ENCODE data around the gene NELL1. TPM values are rescaled to one million over a fixed set of nuclear protein-coding genes. Genes with fewer than 3 reads are reported as not detected.

Gene NELL1
- polyA plus RNA-seq, 1 of the 3 experiments (the other 2 are of a cell fraction): not detected

- no peak for DNase-seq
- no peaks in the 10 kb centered on the region for H3K36me3 ChIP-seq (replicated peaks in 1 of 2; ENCODE audit: control insufficient read depth in 1 of 2, insufficient read depth in 2 of 2, low read length in 1 of 2)
- H3F3A ChIP-seq (replicated peaks; ENCODE audit: insufficient read depth): no peaks in the 10 kb centered on the region
- H3K27me3 ChIP-seq (ENCODE audit: insufficient read depth): no peaks in the 10 kb centered on the region
- H3K9ac ChIP-seq: no peak overlapping the region
- H2AFZ ChIP-seq (ENCODE audit: low read depth): no peak overlapping the region
- CTCF ChIA-PET: no interaction called here
- 50% methylated on average over 9 of the region's 9 CpGs for WGBS (ENCODE audit: low lambda C conversion rate)
- H3K27ac ChIP-seq (ENCODE audit: low read depth in 2 of 2, low read length in 1 of 2): no peak overlapping the region
- H3K4me1 ChIP-seq (ENCODE audit: control insufficient read depth in 1 of 2, insufficient read depth in 2 of 2, low read depth in 1 of 2, low read length in 1 of 2): peaks cover 0 to under 1% of the 10 kb centered on the region in 2 experiments; a peak in 1 of 4 replicates
- H3K4me2 ChIP-seq: no peak overlapping the region
- H3K4me3 ChIP-seq (ENCODE audit: low read depth in 2 of 2, low read length in 1 of 2): no peak overlapping the region
- H3K9me2 ChIP-seq: no peaks in the 10 kb centered on the region
- H3K9me3 ChIP-seq: no peaks in the 10 kb centered on the region
- no peaks in the 10 kb centered on the region for H4K20me1 ChIP-seq (ENCODE audit: insufficient read depth)
- TF ChIP-seq EZH2phosphoT487 (IDR thresholded peaks at IDR 0.05; ENCODE audit: borderline replicate concordance, low read depth) (no peak), FOXM1 (IDR thresholded peaks at IDR 0.05; ENCODE audit: low read depth) (no peak), YY1 (IDR thresholded peaks at IDR 0.05; ENCODE audit: low read depth) (no peak), ELF1 (IDR thresholded peaks at IDR 0.05) (no peak), MEF2A (IDR thresholded peaks at IDR 0.05; ENCODE audit: borderline replicate concordance, low read depth) (no peak), PBX3 (IDR thresholded peaks at IDR 0.05) (no peak), USF1 (IDR thresholded peaks at IDR 0.05; ENCODE audit: borderline replicate concordance, low read depth) (no peak), EP300 (IDR thresholded peaks at IDR 0.05; ENCODE audit: borderline replicate concordance in 1 of 2, low read depth in 1 of 2, low read length in 1 of 2) (no peak), RAD21 (IDR thresholded peaks at IDR 0.05; ENCODE audit: low read length) (no peak), MAX (IDR thresholded peaks at IDR 0.05; ENCODE audit: low read depth) (no peak), RFX5 (IDR thresholded peaks at IDR 0.05; ENCODE audit: low read length) (no peak), POLR2AphosphoS5 (IDR thresholded peaks at IDR 0.05; ENCODE audit: low read depth, low read length) (no peak), TEAD4 (IDR thresholded peaks at IDR 0.05; ENCODE audit: borderline replicate concordance, insufficient read depth) (no peak), JUND (IDR thresholded peaks at IDR 0.05) (no peak)
- TF ChIP-seq, protein P1, sequence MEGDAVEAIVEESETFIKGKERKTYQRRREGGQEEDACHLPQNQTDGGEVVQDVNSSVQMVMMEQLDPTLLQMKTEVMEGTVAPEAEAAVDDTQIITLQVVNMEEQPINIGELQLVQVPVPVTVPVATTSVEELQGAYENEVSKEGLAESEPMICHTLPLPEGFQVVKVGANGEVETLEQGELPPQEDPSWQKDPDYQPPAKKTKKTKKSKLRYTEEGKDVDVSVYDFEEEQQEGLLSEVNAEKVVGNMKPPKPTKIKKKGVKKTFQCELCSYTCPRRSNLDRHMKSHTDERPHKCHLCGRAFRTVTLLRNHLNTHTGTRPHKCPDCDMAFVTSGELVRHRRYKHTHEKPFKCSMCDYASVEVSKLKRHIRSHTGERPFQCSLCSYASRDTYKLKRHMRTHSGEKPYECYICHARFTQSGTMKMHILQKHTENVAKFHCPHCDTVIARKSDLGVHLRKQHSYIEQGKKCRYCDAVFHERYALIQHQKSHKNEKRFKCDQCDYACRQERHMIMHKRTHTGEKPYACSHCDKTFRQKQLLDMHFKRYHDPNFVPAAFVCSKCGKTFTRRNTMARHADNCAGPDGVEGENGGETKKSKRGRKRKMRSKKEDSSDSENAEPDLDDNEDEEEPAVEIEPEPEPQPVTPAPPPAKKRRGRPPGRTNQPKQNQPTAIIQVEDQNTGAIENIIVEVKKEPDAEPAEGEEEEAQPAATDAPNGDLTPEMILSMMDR (IDR thresholded peaks at IDR 0.05): no peak
- H3K79me2 ChIP-seq (ENCODE audit: insufficient read depth): no peaks in the 10 kb centered on the region
- POLR2A ChIA-PET: no interaction called here
These were observed 559.8 kb downstream of the NELL1 start for GRCh38 chr11:21229224-21229623.

DNA sequence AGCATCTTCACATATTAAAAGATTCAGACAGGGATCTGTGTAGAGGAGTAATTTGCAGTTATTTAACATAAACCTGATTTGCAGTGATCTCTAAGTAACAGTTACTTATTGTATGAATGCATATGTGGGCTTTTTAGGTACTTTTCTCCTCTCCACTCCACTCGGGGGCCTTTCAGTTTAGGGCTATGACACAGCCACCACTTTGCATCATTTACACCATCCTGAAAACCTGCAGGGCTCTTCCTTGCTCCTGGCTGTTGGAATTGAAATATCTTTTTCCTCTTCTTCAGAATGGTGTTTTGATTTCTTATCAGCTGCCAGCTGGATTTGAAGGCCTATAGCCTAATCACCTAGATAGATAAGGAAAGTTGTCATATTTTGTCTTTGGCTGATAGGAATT lies 580.8 kb downstream of the NELL1 start:
- ChIA-PET POLR2A (no interaction called here), CTCF (no interaction called here)
- WGBS (ENCODE audit: low lambda C conversion rate): 13% methylated on average over 1 of the region's 1 CpG
- Histone ChIP-seq H3K9me2 (no peaks in the 10 kb centered on the region), H3K79me2 (ENCODE audit: insufficient read depth) (no peaks in the 10 kb centered on the region), H2AFZ (ENCODE audit: low read depth) (no peak overlapping the region), H3K4me3 (ENCODE audit: low read depth in 2 of 2, low read length in 1 of 2) (no peak overlapping the region), H3K4me2 (no peak overlapping the region), H3K9ac (no peak overlapping the region), H3F3A (replicated peaks; ENCODE audit: insufficient read depth) (no peaks in the 10 kb centered on the region), H3K36me3 (replicated peaks in 1 of 2; ENCODE audit: control insufficient read depth in 1 of 2, insufficient read depth in 2 of 2, low read length in 1 of 2) (no peaks in the 10 kb centered on the region), H3K27me3 (ENCODE audit: insufficient read depth) (no peaks in the 10 kb centered on the region), H4K20me1 (ENCODE audit: insufficient read depth) (no peaks in the 10 kb centered on the region), H3K9me3 (no peaks in the 10 kb centered on the region), H3K4me1 (ENCODE audit: control insufficient read depth in 1 of 2, insufficient read depth in 2 of 2, low read depth in 1 of 2, low read length in 1 of 2) (no peaks in the 10 kb centered on the region; a peak in 1 of 4 replicates), H3K27ac (ENCODE audit: low read depth in 2 of 2, low read length in 1 of 2) (no peak overlapping the region)
- no peak for DNase-seq
- TF ChIP-seq POLR2AphosphoS5 (IDR thresholded peaks at IDR 0.05; ENCODE audit: low read depth, low read length) (no peak), GABPA (IDR thresholded peaks at IDR 0.05; ENCODE audit: low read depth) (no peak), USF1 (IDR thresholded peaks at IDR 0.05; ENCODE audit: borderline replicate concordance, low read depth) (no peak), EP300 (IDR thresholded peaks at IDR 0.05; ENCODE audit: borderline replicate concordance in 1 of 2, low read depth in 1 of 2, low read length in 1 of 2) (no peak), RAD21 (IDR thresholded peaks at IDR 0.05; ENCODE audit: low read length) (no peak), CHD2 (IDR thresholded peaks at IDR 0.05; ENCODE audit: low read length, partially characterized antibody) (no peak), MAX (IDR thresholded peaks at IDR 0.05; ENCODE audit: low read depth) (no peak), RFX5 (IDR thresholded peaks at IDR 0.05; ENCODE audit: low read length) (no peak), MXI1 (IDR thresholded peaks at IDR 0.05; ENCODE audit: low read depth, low read length) (no peak), FOXM1 (IDR thresholded peaks at IDR 0.05; ENCODE audit: low read depth) (no peak), NFIC (IDR thresholded peaks at IDR 0.05; ENCODE audit: borderline replicate concordance) (no peak), SMC3 (IDR thresholded peaks at IDR 0.05; ENCODE audit: low read depth, low read length) (no peak), SIN3A (IDR thresholded peaks at IDR 0.05; ENCODE audit: borderline replicate concordance, low read depth, low read length) (no peak), TEAD4 (IDR thresholded peaks at IDR 0.05; ENCODE audit: borderline replicate concordance, insufficient read depth) (no peak)
- TF ChIP-seq, protein P1 (IDR thresholded peaks at IDR 0.05): no peak
